ENCODE results near the gene NCK2.

The NCK2 gene

GRCh38 chr2:105774781-105775337 is 30.1 kb downstream of the NCK2 start:
- no peak overlapping the region for H3K4me3 ChIP-seq (ENCODE audit: low read depth, low read length)
- no peak for DNase-seq (ENCODE audit: low read depth)
- TF ChIP-seq, protein P1, sequence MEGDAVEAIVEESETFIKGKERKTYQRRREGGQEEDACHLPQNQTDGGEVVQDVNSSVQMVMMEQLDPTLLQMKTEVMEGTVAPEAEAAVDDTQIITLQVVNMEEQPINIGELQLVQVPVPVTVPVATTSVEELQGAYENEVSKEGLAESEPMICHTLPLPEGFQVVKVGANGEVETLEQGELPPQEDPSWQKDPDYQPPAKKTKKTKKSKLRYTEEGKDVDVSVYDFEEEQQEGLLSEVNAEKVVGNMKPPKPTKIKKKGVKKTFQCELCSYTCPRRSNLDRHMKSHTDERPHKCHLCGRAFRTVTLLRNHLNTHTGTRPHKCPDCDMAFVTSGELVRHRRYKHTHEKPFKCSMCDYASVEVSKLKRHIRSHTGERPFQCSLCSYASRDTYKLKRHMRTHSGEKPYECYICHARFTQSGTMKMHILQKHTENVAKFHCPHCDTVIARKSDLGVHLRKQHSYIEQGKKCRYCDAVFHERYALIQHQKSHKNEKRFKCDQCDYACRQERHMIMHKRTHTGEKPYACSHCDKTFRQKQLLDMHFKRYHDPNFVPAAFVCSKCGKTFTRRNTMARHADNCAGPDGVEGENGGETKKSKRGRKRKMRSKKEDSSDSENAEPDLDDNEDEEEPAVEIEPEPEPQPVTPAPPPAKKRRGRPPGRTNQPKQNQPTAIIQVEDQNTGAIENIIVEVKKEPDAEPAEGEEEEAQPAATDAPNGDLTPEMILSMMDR (conservative IDR thresholded peaks at IDR 0.05; ENCODE audit: low read depth, low read length): no peak

DNA sequence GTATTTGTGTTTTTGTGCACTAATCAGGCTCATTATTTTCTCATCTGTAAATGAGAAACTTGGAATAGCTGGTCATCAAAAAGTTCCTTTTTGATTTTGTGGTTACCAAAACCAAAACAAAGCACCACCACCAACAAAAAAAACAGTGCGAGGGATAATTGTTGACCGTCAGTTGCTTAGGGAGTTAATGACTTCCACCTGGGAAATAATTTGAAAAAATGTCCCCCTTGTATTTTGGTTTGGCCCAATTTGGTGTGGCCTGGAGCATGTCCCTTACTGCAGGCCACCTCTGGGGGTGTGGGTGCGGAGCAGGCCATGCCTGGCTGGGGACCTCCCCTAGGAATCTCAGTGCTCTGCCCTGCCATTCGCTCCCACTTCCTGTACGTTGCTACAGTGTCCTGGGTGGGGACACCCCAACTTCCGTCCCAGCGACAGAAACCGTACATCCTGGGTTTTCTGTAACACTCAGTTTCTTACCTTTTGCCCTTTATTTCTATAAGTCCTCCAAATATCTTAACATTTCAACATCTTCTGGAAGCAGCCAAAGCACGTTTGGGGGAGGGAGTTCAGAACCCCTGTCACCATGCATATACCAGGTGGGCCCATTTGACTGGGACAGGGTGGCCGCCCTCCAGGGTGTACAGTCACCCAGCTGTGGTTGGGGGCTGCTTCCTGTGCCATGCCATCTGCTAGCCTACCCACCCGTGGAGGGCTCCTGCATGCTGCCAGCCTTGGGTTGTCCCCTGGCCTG is 31.3 kb downstream of the NCK2 start:
- TF ChIP-seq, protein P1 (conservative IDR thresholded peaks at IDR 0.05; ENCODE audit: low read depth, low read length): no peak
- DNase-seq (ENCODE audit: low read depth): no peak
- H3K4me3 ChIP-seq (ENCODE audit: low read depth, low read length): no peak overlapping the region

- TF ChIP-seq, protein P1 (conservative IDR thresholded peaks at IDR 0.05; ENCODE audit: low read depth, low read length): no peak
- DNase-seq (ENCODE audit: low read depth): no peak
- H3K4me3 ChIP-seq (ENCODE audit: low read depth, low read length): no peak overlapping the region
Observed at GRCh38 chr2:105776560-105776928, 31.8 kb downstream of the NCK2 start.

DNA sequence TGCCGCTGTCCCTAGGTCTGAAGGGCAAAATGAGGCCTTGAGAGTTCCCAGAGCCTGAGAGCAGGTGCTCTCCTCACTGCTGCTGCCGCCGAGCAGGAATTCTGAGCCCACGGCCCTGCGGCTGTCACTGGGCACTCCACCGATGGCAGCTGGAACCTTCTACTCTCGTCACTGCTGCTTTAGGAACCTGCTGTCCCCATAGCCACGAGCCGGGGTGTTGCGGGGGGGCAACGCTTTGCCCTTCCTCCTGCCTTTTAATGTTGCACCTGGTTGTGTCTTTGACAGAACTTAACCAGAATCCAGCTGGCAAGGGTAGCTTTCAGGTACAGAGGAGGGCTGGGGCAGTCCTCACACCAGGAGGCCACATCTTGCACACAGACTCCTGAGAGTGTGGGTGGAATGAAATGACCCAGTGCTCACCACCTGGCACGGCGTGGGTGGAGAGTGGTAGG is 32.3 kb downstream of the NCK2 start:
- H3K4me3 ChIP-seq (ENCODE audit: low read depth, low read length): no peak overlapping the region
- TF ChIP-seq, protein P1 (conservative IDR thresholded peaks at IDR 0.05; ENCODE audit: low read depth, low read length): no peak
- DNase-seq (ENCODE audit: low read depth): no peak

DNA sequence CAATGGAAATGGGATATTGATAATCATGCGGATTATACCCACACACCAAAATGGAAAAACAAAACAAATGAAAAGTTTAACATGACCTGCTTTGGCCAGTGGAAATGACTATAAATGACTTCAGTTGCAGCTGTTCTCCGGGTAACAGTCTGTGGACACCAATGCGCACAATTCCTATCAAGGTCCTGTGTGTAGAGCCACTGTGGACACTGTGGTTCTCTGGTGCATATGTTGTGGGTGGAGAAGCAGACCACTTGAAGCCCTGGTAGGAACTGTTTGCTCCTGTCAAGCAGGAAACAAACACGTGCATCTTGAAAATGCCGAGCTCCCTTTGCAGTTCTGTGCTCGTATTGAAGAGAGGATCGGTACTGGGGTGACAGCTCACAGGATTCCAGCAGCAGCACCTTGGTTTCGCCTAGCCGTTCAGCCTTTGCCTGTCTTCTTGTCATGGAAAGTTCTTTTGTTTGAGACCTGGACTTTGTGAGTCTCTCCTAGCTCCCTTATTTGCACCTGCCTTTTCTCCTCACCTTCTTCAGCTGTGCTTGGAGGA is 32.9 kb downstream of the NCK2 start:
- no peak for DNase-seq (ENCODE audit: low read depth)
- TF ChIP-seq, protein P1 (conservative IDR thresholded peaks at IDR 0.05; ENCODE audit: low read depth, low read length): no peak
- no peak overlapping the region for H3K4me3 ChIP-seq (ENCODE audit: low read depth, low read length)

DNA sequence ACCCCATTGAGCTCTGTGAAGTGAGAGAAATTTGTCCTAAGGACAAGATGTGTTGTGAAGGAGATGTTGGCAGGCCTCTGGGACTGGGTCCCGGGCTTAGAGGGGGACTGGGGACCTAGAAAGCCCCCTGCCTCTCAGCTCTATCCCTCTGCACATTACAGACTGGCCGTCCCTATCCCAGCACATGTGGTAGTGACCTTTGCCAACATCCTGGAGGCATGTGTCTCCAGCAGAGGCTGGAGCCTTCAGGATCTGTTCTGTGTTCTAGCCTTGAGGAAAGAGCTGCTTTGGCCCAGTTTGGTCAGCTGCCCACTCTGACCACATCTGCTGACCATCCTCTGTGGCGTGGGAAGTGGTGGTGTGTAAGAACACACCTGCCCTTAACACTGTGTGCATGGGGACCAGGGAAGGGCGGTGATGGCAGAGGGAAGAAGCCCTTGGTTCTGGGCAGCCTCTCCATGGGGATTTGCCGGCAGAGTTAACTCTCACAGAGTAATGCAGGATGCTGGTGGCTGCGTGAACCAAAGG is 33.4 kb downstream of the NCK2 start:
- no peak overlapping the region for H3K4me3 ChIP-seq (ENCODE audit: low read depth, low read length)
- TF ChIP-seq, protein P1 (conservative IDR thresholded peaks at IDR 0.05; ENCODE audit: low read depth, low read length): no peak

More for the DNA sequence above, 33.4 kb downstream of the NCK2 start:
- DNase-seq (ENCODE audit: low read depth): no peak
